Thymus (tissue), 11 donors: ENCODE measurements around the gene SP7. TPM values are rescaled to one million over a fixed set of nuclear protein-coding genes. Genes with fewer than 3 reads are reported as not detected.
"Not testable (repeated sequence)": the region's sequence is repeated elsewhere in the genome, so short reads cannot be mapped to it uniquely, and the experiment has no call there.

ENCODE experiments used
- DNase-seq, 9 donors: peaks; one replicate each; pipeline ENCODE4 v3.0.0-alpha.2; 2013; ENCODE audit warnings: low spot score in 9 of 9, low read depth in 6 of 9, missing footprints in 1 of 9
- H3K27ac ChIP-seq, 2 donors: one replicate each; pipeline ENCODE4 v1.5.1; 2013; ENCODE audit warnings: control low read depth in 1 of 2, low read depth in 1 of 2, low read length in 1 of 2, mild to moderate bottlenecking in 1 of 2, moderate library complexity in 1 of 2
- H3K27me3 ChIP-seq, 2 donors: one replicate each; pipeline ENCODE4 v1.5.1; 2013; ENCODE audit warnings: low read length in 1 of 2; ENCODE audit not compliant: control insufficient read depth in 2 of 2, insufficient read depth in 1 of 2
- H3K36me3 ChIP-seq, 2 donors: one replicate each; pipeline ENCODE4 v1.5.1; 2013; ENCODE audit warnings: low read length in 1 of 2, mild to moderate bottlenecking in 1 of 2, moderate library complexity in 1 of 2; ENCODE audit not compliant: control insufficient read depth in 2 of 2, insufficient read depth in 2 of 2
- H3K4me1 ChIP-seq, 2 donors: one replicate each; pipeline ENCODE4 v1.5.1; 2013; ENCODE audit warnings: low read length in 2 of 2; ENCODE audit not compliant: control insufficient read depth in 2 of 2, insufficient read depth in 2 of 2
- H3K4me3 ChIP-seq, 2 donors: one replicate each; pipeline ENCODE4 v1.5.1; 2013; ENCODE audit warnings: low read length in 2 of 2, control low read depth in 1 of 2, mild to moderate bottlenecking in 1 of 2
- H3K9me3 ChIP-seq, 2 donors: one replicate each; pipeline ENCODE4 v1.5.1; 2013; ENCODE audit warnings: low read length in 1 of 2, mild to moderate bottlenecking in 1 of 2; ENCODE audit not compliant: control insufficient read depth in 2 of 2, insufficient read depth in 1 of 2
- WGBS: extraction: QIAGEN DNeasy Blood & Tissue Kit; methylation state at CpG from one replicate; pipeline ENCODE4 v1.1.7; 2013; 5-methylcytosine and 5-hydroxymethylcytosine counted together
- polyA plus RNA-seq: library from polyadenylated mRNA; stranded (reverse); fragments of 200-250 nt; gene quantifications from one replicate; pipeline ENCODE4 v1.2.3, GENCODE V29; 2013
- total RNA-seq: library from RNA; stranded (reverse); fragments of 120-200 nt; gene quantifications from one replicate; pipeline ENCODE4 v1.2.4, GENCODE V29; 2013
- donor health status: healthy.

Gene SP7
- total and polyA plus RNA-seq, 2 donors, result 0.02 TPM; not detected in 1

DNA sequence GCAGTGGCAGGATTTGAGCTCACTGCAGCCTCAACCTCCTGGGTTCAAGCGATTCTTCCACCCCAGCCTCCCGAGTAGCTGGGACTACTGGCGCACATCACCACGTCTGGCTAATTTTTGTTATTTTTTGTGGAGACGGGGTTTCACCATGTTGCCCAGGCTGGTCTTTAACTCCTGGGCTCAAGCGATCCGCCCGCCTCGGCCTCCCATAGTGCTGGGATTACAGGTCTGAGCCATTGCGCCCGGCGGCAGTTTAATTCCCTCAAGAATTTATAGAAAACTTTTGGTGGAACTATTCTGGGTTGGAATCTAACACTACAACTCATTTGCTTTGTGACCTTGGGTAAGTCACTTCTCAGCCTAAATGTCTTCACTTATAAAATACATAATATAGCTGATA, 42.1 kb upstream of the SP7 start:
- H3K4me3 ChIP-seq, result peak overlapping the region in 1 of 2 donors; percentile 52
- H3K36me3 ChIP-seq, result peaks cover 14 to 19% of the 10 kb centered on the region in 2 donors
- H3K9me3 ChIP-seq, result no peaks in the 10 kb centered on the region
- H3K27ac ChIP-seq, result peak overlapping the region in 1 of 2 donors; percentile 88
- WGBS, result 99% methylated on average over 12 of the region's 12 CpGs
- no peaks in the 10 kb centered on the region for H3K27me3 ChIP-seq
- peaks cover 19 to 37% of the 10 kb centered on the region in 2 donors for H3K4me1 ChIP-seq
- no peak for DNase-seq

DNA sequence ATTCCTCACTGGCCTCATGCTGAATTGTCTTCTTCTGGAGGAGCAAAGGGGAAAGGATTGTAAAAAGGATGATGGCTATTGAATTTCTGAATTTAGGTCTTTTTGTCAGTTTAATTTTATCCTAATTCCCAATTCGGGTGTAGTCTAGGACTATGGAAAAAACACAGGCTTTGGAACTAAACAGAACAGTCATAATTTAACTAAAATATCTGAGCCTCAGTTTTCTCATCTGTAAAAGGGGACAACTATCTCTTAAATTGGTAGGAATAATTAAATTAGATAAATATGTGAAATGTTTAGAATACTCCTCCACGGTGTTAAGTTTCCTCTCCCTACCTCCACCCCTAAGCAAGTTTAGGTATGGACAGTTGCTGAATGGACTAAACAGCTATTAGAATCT, 40.6 kb upstream of the SP7 start:
- Histone ChIP-seq H3K27ac (no peak overlapping the region), H3K9me3 (no peaks in the 10 kb centered on the region), H3K36me3 (peaks cover 0 to 5% of the 10 kb centered on the region in 2 donors), H3K4me3 (no peak overlapping the region), H3K27me3 (no peaks in the 10 kb centered on the region), H3K4me1 (peaks cover 17 to 32% of the 10 kb centered on the region in 2 donors)
- DNase-seq, result no peak
- WGBS, result 96% methylated on average over 2 of the region's 2 CpGs

DNA sequence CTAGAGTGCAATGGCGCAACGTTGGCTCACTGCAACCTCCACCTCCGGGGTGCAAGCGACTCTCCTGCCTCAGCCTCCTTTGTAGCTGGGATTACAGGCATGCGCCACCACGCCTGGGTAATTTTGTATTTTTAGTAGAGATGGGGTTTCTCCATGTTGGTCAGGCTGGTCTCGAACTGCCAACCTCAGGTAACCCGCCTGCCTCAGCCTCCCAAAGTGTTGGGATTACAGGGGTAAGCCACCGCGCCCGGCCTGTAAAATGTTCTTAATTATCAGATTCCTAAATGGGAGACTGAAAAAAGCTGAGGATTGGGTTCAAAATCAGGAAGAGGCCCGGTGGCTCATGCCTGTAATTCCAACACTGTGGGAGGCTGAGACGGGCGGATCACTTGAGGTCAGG, 38.1 kb upstream of the SP7 start:
- not testable (repeated sequence) for H3K4me3 ChIP-seq, DNase-seq, H3K27ac ChIP-seq, H3K27me3 ChIP-seq, H3K9me3 ChIP-seq, H3K36me3 ChIP-seq
- WGBS, result 93% methylated on average over 14 of the region's 14 CpGs
- H3K4me1 ChIP-seq, result peaks cover 16 to 38% of the 10 kb centered on the region in 2 donors

DNA sequence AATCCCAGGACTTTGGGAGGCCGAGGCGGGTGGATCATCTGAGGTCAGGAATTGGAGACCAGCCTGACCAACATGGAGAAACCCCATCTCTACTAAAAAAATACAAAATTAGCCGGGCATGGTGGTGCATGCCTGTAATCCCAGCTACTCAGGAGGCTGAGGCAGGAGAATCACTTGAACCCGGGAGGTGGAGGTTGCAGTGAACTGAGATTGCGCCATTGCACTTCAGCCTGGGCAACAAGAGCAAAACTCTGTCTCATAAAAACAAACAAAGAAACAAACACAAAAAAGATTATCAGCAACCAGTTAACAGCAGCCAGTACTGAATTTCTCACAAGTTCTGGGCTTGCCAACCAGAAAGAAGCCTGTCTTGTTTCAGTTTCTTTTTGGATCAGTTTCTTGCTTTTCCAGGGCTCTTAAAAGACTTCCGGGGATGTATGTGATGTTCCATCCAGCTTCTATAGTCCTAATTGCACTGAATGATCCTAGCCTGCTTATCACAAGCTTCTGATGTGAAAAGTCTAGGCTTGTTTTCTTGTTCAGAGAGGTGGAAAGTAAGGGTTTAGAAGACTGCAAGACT, 37.5 kb upstream of the SP7 start:
- H3K4me3 ChIP-seq, H3K9me3 ChIP-seq, DNase-seq, H3K27me3 ChIP-seq, H3K36me3 ChIP-seq: not testable (repeated sequence)
- WGBS, result 96% methylated on average over 6 of the region's 6 CpGs
- Histone ChIP-seq H3K27ac (peak overlapping the region; percentile 69 to 76), H3K4me1 (peaks cover 11 to 34% of the 10 kb centered on the region in 2 donors)

DNA sequence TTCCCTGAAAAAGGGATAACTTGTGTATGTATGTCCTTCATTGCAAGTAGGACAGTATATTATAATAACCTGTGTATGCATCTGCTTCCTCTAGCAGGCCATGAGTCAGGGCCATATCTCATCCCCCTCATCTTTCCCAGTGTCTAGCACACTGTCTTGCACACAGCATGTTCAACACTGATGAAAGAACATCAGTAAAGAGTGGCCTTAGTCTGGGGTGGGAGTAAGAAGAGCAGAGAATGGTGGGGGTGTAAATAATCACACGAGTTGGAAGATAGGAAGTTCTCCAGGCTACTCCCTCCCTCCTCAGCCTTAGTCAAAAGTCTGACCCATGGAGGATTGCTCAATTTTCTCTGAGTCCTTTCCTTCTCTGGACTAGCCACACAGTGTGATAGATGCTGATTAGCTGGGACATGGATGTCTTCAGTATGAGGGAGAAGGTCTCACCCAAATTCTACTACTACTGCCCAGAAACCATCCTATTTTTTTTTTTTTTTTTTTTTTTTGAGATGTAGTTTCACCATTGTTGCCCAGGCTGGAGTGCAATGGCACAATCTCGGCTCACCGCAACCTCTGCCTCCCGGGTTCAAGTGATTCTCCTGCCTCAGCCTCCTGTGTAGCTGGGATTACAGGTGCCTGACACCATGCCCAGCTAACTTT, 29.2 kb upstream of the SP7 start:
- H3K9me3 ChIP-seq, result no peaks in the 10 kb centered on the region
- peaks cover 3 to 6% of the 10 kb centered on the region in 2 donors for H3K4me1 ChIP-seq
- no peaks in the 10 kb centered on the region for H3K27me3 ChIP-seq
- H3K27ac ChIP-seq, result no peak overlapping the region
- no peak for DNase-seq
- no peaks in the 10 kb centered on the region for H3K36me3 ChIP-seq
- WGBS, result 85% methylated on average over 4 of the region's 4 CpGs
- H3K4me3 ChIP-seq, result no peak overlapping the region

DNA sequence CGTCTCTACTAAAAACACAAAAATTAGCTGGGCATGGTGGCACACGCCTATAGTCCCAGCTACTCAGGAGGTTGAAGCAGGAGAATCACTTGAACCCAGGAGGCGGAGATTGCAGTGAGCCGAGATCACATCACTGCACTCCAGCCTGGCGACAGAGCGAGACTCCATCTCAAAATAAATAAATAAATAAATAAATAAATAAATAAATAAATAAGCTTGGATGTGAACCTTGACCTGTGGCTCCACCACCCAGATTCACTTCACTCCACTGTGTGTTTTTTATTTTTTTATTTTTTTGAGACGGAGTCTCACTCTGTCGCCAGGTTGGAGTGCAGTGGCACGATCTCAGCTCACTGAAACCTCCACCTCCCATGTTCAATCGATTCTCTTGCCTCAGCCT, 25.5 kb upstream of the SP7 start:
- 96% methylated on average over 10 of the region's 10 CpGs for WGBS
- not testable (repeated sequence) for H3K27me3 ChIP-seq, H3K4me1 ChIP-seq, H3K9me3 ChIP-seq, H3K4me3 ChIP-seq, DNase-seq, H3K36me3 ChIP-seq, H3K27ac ChIP-seq

DNA sequence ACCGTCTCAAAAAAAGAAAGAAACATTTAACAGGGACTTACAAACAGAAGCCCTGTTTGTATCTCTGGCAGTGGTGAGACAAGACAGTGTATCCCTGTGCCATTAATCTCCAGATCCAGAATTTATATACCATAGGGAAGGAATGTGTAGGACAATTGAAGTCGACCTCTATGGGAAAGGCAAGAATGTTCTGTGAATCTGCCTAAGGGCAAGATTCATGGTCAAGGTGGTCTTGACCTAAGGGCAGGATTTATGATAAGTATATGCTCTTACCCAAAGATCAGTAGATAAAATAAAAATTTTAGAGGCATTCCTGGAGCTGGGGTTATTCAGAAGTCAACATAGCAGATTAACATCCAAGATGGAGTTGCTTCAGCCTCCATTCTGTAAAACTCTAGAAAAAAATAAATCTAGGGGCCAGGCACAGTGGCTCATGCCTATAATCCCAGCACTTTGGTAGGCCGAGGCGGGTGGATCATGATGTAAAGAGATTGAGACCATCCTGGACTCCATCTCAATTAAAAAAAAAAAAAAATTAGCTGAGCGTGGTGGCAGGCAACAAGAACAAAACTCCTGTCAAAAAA, 22.8 kb upstream of the SP7 start:
- H3K9me3 ChIP-seq, result no peaks in the 10 kb centered on the region
- no peak overlapping the region for H3K27ac ChIP-seq
- H3K27me3 ChIP-seq, result no peaks in the 10 kb centered on the region
- no peaks in the 10 kb centered on the region for H3K4me1 ChIP-seq
- H3K36me3 ChIP-seq, result no peaks in the 10 kb centered on the region
- no peak for DNase-seq
- WGBS, result 95% methylated on average over 5 of the region's 5 CpGs
- no peak overlapping the region for H3K4me3 ChIP-seq

DNA sequence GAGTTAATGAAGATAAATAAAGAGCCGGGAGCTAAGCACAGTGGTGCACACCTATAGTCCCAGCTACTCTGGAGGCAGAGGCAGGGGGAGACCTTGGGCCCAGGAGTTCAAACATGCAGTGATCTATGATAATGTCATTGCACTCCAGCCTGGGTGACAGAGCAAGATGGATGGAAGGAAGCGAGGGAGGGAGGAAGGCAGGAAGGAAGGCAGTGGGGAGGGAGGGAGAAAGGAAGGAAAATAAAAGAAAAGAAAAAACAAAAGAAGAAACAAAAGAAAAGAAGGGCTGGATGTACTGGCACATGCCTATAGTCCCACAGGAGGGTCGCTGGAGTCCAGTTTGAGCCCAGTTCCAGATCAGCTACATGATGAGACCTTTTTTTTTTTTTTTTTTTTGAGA, 19.0 kb upstream of the SP7 start:
- Histone ChIP-seq H3K27ac (no peak overlapping the region), H3K4me1 (no peaks in the 10 kb centered on the region), H3K36me3 (no peaks in the 10 kb centered on the region), H3K4me3 (no peak overlapping the region), H3K9me3 (no peaks in the 10 kb centered on the region), H3K27me3 (no peaks in the 10 kb centered on the region)
- no peak for DNase-seq
- WGBS, result 95% methylated on average over 3 of the region's 3 CpGs

DNA sequence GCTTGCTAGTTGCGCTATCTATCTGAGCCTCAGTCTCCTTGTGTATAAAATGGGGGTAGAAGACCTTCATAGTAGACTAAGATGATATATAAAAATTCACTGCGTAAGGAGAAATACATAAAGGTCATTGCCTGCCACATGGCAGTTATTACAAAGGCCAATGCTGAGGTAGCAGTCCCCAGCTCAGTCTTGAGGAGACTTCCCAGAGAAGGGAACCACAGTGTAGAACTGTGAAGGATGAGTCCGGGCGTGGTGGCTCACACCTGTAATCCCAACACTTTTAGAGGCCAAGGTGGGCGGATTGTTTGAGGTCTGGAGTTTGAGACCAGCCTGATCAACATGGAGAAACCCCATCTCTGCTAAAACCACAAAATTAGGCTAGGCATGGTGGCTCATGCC, 17.1 kb upstream of the SP7 start:
- no peak overlapping the region for H3K27ac ChIP-seq
- 97% methylated on average over 5 of the region's 5 CpGs for WGBS
- H3K27me3 ChIP-seq, result no peaks in the 10 kb centered on the region
- H3K9me3 ChIP-seq, result no peaks in the 10 kb centered on the region
- DNase-seq, result no peak
- no peak overlapping the region for H3K4me3 ChIP-seq
- no peaks in the 10 kb centered on the region for H3K36me3 ChIP-seq
- no peaks in the 10 kb centered on the region for H3K4me1 ChIP-seq
